Keratinocyte (primary cell): ENCODE measurements around the gene TBC1D22B.

Experiments used
- CTCF ChIP-seq, 3 experiments: IDR thresholded peaks in 1 of 3; conservative IDR thresholded peaks in 1 of 3; optimal IDR thresholded peaks in 1 of 3; 2 replicates in 2 of 3; 3 replicates in 1 of 3; pipeline versions ENCODE3 to v1.5.1; 2011; ENCODE audit warnings: low read length in 3 of 3, mild to moderate bottlenecking in 3 of 3, moderate library complexity in 2 of 3, control low read depth in 1 of 3, inconsistent platforms in 1 of 3; ENCODE audit not compliant: insufficient read depth in 2 of 3; ENCODE audit errors: extremely low read depth in 1 of 3
- EZH2 ChIP-seq: IDR thresholded peaks from one replicate; pipeline ENCODE4 v1.6.1; 2012; ENCODE audit warnings: inconsistent platforms, mild to moderate bottlenecking, low read length, moderate library complexity

DNA sequence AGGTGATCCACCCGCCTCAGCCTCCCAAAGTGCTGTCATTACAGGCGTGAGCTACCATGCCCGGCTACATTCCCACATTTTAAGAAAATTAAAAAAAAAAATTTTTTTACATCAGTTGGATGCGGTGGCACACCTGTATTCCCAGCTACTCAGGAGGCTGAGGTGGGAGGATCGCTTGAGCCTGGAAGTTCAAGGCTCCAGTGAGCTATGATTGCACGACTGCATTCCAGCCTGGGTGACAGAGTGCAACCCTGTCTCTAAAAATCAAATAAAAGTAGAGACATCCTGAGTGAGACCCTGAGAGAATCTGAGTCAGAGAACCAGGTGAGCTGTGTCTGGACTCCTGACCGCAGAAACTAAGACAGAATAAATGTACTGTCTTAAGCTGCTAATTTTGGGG, 48.8 kb upstream of the TBC1D22B start:
- TF ChIP-seq EZH2: no peak
- no peak for TF ChIP-seq CTCF (optimal IDR thresholded peaks at IDR 0.05 in 1 of 3, IDR thresholded peaks at IDR 0.05 in 1 of 3, conservative IDR thresholded peaks at IDR 0.05 in 1 of 3; ENCODE audit: extremely low read depth in 1 of 3, insufficient read depth in 2 of 3, low read length in 3 of 3)
